Activated T-helper 1 cell treated with Interleukin-2 at 50 U/mL for 16 hours (primary cell): ENCODE results near the gene CPED1.
"Not testable (repeated sequence)": the region's sequence is repeated elsewhere in the genome, so short reads cannot be mapped to it uniquely, and the experiment has no call there.

Experiments used
- DNase-seq: peaks from one replicate; pipeline ENCODE4 v3.0.0-alpha.2; 2020; ENCODE audit warnings: low read depth

Gene CPED1

GRCh38 chr7:121041516-121042148, 53.1 kb downstream of the CPED1 start:
- no peak for DNase-seq

- no peak for DNase-seq
Measured at GRCh38 chr7:121042195-121042594, 53.7 kb downstream of the CPED1 start.

GRCh38 chr7:121042899-121043298, 54.4 kb downstream of the CPED1 start:
- DNase-seq: no peak

DNA sequence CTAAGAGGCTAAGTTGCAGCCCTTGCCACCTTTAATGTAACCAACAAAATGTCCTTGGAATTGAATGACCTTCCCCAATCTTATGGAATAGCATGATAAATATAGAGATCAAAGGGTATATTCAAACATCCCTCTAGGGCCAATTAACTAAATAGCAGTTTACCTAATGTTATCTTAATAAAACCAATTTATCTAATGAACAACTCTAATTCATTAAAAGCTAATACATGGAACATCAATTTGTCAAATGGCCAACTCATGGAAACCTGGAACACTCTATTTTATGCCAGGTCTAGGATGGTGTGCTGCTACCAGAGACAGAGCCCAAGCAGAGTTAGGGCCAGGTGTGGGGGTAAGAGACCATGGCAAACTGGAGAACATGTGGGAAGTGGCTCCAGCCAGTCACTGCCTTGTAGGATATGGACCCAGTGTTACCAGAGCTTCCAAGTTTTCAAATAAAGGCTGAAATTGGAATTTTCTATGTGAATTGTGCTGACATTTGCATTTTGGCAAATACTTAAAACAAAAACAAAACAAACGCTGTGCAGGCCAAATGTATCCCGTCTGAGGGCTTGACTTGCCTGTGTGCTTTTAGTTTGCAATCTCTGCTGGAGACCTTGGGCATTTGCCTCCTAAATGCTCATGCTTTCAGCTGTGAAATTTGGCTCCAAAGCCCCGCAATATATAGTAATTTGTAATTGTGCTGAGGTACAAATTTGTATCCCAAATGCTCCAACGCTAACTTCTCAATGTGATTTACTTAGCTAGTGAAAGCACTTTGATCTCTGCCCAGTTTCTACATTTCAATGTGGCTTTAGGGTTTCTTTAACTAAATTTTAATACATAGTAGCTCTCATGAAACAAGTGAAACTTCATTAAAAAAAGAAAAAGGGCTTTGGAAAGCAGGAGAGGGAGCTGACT, 55.1 kb downstream of the CPED1 start:
- DNase-seq: no peak

GRCh38 chr7:121045090-121045489, 56.6 kb downstream of the CPED1 start:
- DNase-seq: no peak

GRCh38 chr7:121046009-121046408, 57.5 kb downstream of the CPED1 start:
- DNase-seq: no peak

- no peak for DNase-seq
Measured at GRCh38 chr7:121046893-121047468, 58.5 kb downstream of the CPED1 start.

DNA sequence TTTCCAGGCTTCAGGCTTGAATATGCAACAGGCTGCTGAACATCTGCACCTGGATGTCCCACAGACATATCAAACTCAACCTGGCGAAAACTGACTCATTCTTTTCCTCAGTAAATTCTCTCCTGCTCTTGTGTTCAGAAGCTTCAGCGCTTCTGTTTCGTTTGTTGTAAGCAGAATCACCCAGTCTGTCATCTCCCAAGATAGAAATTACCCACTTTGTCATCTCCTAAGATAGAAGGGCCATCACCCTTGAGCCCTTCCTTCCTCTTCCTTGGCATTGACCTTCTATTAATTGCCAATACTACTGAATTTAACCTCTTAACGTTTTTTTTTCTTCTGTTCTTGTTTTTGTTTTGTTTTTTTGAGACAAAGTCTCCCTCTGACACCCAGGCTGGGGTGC, 59.7 kb downstream of the CPED1 start:
- no peak for DNase-seq

DNA sequence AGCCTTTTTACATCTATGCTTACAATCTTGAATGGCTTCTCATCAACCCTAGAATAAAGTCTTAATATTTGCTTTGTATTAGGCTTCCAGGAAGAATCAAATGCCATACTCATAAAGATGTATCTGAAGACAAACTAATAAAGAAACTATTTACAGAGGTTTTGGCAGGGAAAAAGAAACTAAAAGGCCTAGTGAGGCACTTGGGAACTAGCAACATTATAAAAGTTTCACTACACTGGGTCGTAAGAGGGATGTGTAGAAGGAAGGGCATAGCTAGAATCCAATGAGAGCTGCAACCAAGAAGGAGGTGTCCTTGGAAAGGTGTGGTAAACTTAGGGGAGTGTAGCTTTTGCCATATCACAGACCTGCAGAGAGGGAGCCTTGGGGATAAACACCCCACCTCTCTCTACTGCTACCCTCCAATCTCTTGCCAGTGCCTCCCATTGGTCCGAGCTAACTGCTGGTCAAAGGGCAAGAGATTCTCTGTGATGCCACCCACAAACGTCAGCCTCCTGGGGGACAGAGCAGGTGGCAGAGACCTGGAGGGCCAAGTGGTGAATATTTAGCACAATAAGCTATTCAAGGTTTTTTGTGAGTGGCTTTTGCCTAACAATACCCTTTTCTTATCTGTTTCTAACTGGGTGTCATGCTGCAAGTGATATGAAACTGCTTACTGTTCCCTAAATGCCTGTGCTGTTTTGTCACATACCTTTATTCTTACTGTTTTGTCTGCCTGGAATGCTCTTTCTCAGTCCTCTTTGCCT, 60.7 kb downstream of the CPED1 start:
- DNase-seq: no peak

DNA sequence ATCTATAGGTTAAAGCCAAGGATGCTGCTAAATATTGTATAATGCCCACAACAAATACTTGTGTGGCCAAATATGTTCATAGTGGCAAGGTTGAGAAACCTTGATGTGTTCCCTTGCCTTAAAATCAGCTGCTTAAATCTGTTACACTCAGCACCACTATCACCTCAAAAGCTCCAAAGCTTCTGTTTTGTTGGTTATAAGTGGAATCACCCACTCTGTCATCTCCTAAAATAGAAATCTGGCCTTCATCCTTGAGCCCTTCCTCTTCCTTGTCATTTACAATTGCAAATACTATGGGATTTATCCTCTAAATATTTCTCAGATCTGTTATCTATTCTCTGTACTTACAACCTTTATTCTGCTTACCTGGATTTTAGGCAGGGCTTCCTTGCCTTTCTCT, 61.4 kb downstream of the CPED1 start:
- DNase-seq: no peak

DNA sequence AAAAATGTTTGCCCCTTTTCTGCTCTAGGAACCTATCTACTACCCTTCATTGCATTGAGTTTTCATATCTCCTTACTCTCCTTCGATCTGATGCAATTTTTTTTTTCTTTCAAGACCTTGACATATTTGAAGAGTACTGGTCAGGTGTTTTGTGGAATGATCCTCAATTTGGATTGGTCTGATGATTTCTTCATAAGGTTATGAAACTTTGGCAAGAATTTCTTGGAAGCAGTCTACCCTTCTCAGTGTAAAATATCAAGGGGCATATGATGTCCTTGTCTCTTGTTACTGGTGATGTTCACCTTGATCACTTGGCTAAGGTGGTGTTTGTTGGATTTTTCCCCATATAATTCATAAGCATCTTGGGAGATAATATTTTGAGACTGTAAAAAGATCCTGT, 64.7 kb downstream of the CPED1 start:
- DNase-seq: no peak

- DNase-seq: no peak
Measured at GRCh38 chr7:121054925-121055324, 66.4 kb downstream of the CPED1 start.

DNA sequence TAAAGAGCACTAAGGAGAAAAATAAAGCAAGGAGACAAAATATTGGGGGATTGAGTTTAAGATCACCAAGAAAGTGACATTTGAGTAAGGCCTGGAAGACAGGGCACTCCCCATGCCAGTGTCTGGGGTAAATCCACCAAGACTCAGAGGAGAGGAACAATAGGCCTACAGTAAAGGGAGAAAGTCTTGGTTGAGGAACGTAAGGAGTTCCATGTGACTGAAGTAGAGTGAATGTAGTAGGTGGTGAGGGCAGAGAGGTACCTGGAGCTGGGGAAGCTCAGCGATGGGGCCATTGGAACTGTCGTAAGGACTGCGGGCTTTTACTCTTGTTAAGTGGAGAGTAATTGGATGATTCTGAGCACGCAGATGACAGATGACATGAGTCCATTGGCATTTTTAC, 69.4 kb downstream of the CPED1 start:
- no peak for DNase-seq

- DNase-seq: no peak
Measured at GRCh38 chr7:121058975-121059374, 70.5 kb downstream of the CPED1 start.

DNA sequence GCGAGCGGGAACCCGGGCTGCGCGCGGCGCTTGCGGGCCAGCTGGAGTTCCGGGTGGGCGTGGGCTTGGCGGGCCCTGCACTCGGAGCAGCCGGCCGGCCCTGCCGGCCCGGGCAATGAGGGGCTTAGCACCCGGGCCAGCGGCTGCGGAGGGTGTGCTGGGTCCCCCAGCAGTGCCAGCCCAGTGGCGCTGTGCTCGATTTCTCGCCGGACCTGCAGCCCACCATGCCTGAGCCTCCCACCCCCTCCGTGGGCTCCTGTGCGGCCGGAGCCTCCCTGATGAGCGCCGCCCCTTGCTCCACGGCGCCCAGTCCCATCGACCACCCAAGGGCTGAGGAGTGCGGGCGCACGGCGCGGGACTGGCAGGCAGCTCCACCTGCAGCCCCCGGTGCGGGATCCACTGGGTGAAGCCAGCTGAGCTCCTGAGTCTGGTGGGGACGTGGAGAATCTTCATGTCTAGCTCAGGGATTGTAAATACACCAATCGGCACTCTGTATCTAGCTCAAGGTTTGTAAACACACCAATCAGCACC, 71.5 kb downstream of the CPED1 start:
- DNase-seq: not testable (repeated sequence)

GRCh38 chr7:121061677-121062582, 73.4 kb downstream of the CPED1 start:
- no peak for DNase-seq

DNA sequence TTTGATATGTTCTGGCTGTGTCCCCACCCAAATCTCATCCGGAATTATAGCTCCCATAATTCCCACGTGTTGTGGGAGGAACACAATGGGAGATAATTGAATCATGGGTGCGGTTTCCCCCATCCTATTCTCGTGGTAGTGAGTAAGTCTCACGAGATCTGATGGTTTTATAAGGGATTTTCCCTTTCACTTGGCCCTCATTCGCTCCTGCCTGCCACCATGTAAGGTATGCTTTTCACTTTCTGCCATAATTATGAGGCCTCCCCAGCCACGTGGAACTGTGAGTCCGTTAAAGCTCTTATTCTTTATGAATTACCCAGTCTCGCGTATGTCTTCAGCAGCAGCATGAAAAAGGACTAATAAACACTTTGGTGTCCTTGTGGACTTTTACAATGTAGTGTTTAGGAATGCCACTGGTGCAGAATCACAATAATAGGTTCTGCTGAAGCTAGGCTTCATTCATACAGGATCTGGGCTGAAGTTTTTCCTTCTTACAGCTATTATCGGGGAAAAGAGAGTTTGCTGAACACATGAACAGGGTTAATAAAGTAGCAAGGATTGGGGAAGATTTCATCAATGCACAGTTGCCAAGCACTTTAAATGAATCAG, 74.3 kb downstream of the CPED1 start:
- DNase-seq: no peak

GRCh38 chr7:121067717-121068116, 79.2 kb downstream of the CPED1 start:
- DNase-seq: not testable (repeated sequence)

DNA sequence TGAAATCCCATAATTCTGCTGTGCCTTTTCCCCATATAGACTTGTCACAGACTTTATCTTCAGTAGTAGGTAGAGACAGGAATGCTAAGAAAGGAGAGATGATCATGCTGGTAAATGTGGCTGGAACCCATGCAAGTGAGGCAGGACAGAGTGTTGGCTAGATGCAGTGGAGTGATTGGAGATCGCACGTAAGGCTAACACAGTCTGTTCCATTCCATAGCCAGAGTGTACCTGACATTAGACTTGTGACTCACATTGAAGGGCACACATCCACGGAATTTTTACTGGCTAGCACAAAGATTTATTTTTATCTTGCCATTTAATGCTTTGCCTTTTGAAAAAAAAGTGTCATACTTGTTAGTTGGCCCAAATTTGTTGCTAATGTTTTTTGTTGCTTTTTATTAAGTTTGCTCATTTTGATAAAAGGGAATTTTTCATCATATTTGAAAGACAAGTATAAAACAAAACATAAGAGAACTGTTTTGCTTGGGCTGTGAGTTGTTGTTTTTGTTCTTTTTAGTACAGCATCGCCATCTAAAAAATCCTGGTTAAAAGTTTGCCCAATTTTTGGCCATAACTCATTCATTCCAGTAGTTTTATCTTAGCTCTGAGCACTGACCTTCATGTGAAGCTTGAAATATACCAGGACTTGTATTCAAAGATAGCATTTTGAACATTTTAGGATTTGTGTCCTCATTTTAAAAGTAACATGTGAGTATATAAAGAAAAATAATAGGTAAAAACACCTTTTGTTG, 81.0 kb downstream of the CPED1 start:
- DNase-seq: no peak

- no peak for DNase-seq
Measured at GRCh38 chr7:121071132-121071531, 82.6 kb downstream of the CPED1 start.
